Natural killer cell (primary cell): ENCODE results near the gene CISD3. TPM values are rescaled to one million over a fixed set of nuclear protein-coding genes. Genes with fewer than 3 reads are reported as not detected.

Experiments used
- ATAC-seq, 3 donors: fragments of 150-1000 bp in 2 of 3; fragments of 200-7000 bp in 1 of 3; cut with Tn5 transposase; 1 replicate in 1 of 3; 2 replicates in 2 of 3; pipeline ENCODE4 v1.10.0; 2021; ENCODE audit warnings: mild to moderate bottlenecking in 2 of 3, moderate library complexity in 2 of 3
- DNase-seq, 2 donors: peaks; one replicate each; pipeline versions ENCODE4 v3.0.0 to v3.0.0-alpha.2; 2013 to 2021; ENCODE audit warnings: mixed read lengths in 1 of 2
- H3K27ac ChIP-seq: one replicate; pipeline ENCODE4 v1.5.1; 2013; ENCODE audit warnings: mild to moderate bottlenecking, low read length
- H3K27me3 ChIP-seq: one replicate; pipeline ENCODE4 v1.6.1; 2013; ENCODE audit warnings: low read length; ENCODE audit not compliant: control insufficient read depth, insufficient read depth
- H3K36me3 ChIP-seq: one replicate; pipeline ENCODE4 v1.6.1; 2013; ENCODE audit warnings: low read length; ENCODE audit not compliant: control insufficient read depth, insufficient read depth
- H3K4me1 ChIP-seq: one replicate; pipeline ENCODE4 v1.6.1; 2013; ENCODE audit warnings: low read length; ENCODE audit not compliant: control insufficient read depth, insufficient read depth
- H3K4me3 ChIP-seq: one replicate; pipeline ENCODE4 v1.5.1; 2013; ENCODE audit warnings: low read length
- H3K9me3 ChIP-seq: one replicate; pipeline ENCODE4 v1.6.1; 2013; ENCODE audit warnings: low read length; ENCODE audit not compliant: control insufficient read depth, insufficient read depth
- H3K27ac Mint-ChIP-seq, 2 donors: one replicate each; pipeline ENCODE4 v1.8.0; 2022; ENCODE audit warnings: mild to moderate bottlenecking in 2 of 2, mixed read lengths in 2 of 2, moderate library complexity in 1 of 2
- H3K27me3 Mint-ChIP-seq, 2 donors: one replicate each; pipeline ENCODE4 v1.8.0; 2022; ENCODE audit warnings: low read depth in 2 of 2, mixed read lengths in 2 of 2
- H3K36me3 Mint-ChIP-seq: one replicate; pipeline ENCODE4 v1.8.0; 2022; ENCODE audit warnings: mixed read lengths
- H3K4me1 Mint-ChIP-seq, 2 donors: one replicate each; pipeline ENCODE4 v1.8.0; 2022; ENCODE audit warnings: mixed read lengths in 2 of 2
- H3K4me3 Mint-ChIP-seq: one replicate; pipeline ENCODE4 v1.8.0; 2022; ENCODE audit warnings: mild to moderate bottlenecking, moderate library complexity, mixed read lengths
- H3K9me3 Mint-ChIP-seq, 2 donors: one replicate each; pipeline ENCODE4 v1.8.0; 2022; ENCODE audit warnings: mixed read lengths in 2 of 2
- CTCF ChIP-seq: fragments of 200-600 bp; IDR thresholded peaks from one replicate; pipeline ENCODE4 v1.8.0; 2022; ENCODE audit warnings: antibody characterized with exemption
- WGBS: methylation state at CpG from one replicate; pipeline ENCODE4 v1.1.7; 2013; ENCODE audit warnings: missing lambda C conversion rate; ENCODE audit not compliant: insufficient coverage; 5-methylcytosine and 5-hydroxymethylcytosine counted together
- intact Hi-C: fragments of 100-400 bp; cut with micrococcal nuclease; formaldehyde crosslinking; loops from one replicate; pipeline ENCODE4 v1.14.2; 2022
- total RNA-seq, 4 donors: library from RNA; stranded (reverse); fragments of 120-200 nt in 1 of 4; gene quantifications; one replicate each; pipeline versions ENCODE4 v1.2.3 to v1.2.4, GENCODE V29; 2013 to 2022

Gene CISD3
- total RNA-seq, 3 donors from 2014 or later (not counting 1 experiment from before 2014, with no cell fraction given), result 32.6 to 37.4 (median 33.9) TPM

- Mint-ChIP-seq H3K4me3 (no peak overlapping the region), H3K27me3 (no peaks in the 10 kb centered on the region), H3K27ac (no peak overlapping the region), H3K9me3 (no peaks in the 10 kb centered on the region), H3K36me3 (no peaks in the 10 kb centered on the region), H3K4me1 (no peaks in the 10 kb centered on the region)
- intact Hi-C loops, result no loop called here
- ATAC-seq, result no peak
- no peak for DNase-seq
- no peaks in the 10 kb centered on the region for H3K27me3 ChIP-seq
- no peak overlapping the region for H3K27ac ChIP-seq
- H3K4me3 ChIP-seq, result no peak overlapping the region
- H3K4me1 ChIP-seq, result no peaks in the 10 kb centered on the region
- WGBS, result 97% methylated on average over 3 of the region's 3 CpGs
- no peak for TF ChIP-seq CTCF
- no peaks in the 10 kb centered on the region for H3K9me3 ChIP-seq
- H3K36me3 ChIP-seq, result peaks cover 71% of the 10 kb centered on the region
These were observed 53.1 kb downstream of the CISD3 start for GRCh38 chr17:38783227-38783626.

Other genes with a start within 250 kb of the CISD3 start
- under 1 TPM in 2 of 3 donors, not detected in 1; 0.28 to 0.50 TPM for gene SRCIN1, start 124.4 kb upstream of the CISD3 start, total RNA-seq
- gene EPOP, start 55.4 kb upstream of the CISD3 start, total RNA-seq, result 1 to 10 TPM in 2 of 3 donors, under 1 TPM in 1; 0.66 to 1.9 (median 1.1) TPM
- 100 to 1,000 TPM; 478 to 578 (median 485) TPM for gene MLLT6, start 25.1 kb upstream of the CISD3 start, total RNA-seq
- under 1 TPM in 1 of 3 donors, not detected in 2; 0.12 TPM for gene PCGF2, start 18.0 kb downstream of the CISD3 start, total RNA-seq
- 100 to 1,000 TPM; 102 to 129 (median 118) TPM for gene PSMB3, start 22.4 kb downstream of the CISD3 start, total RNA-seq
- 10 to 100 TPM; 26.8 to 36.8 (median 36.3) TPM for gene PIP4K2B, start 69.2 kb downstream of the CISD3 start, total RNA-seq
- 10 to 100 TPM; 63.8 to 79.4 (median 74.4) TPM for gene CWC25, start 95.0 kb downstream of the CISD3 start, total RNA-seq
- 100 to 1,000 TPM; 752 to 934 (median 923) TPM for gene RPL23, start 123.4 kb downstream of the CISD3 start, total RNA-seq
- 100 to 1,000 TPM; 293 to 363 (median 340) TPM for gene LASP1, start 139.7 kb downstream of the CISD3 start, total RNA-seq
- gene FBXO47, start 237.1 kb downstream of the CISD3 start, total RNA-seq, result not detected